ENCODE results near the gene ARNT2.

The ARNT2 gene

GRCh38 chr15:80442728-80443403 is 38.7 kb downstream of the ARNT2 start:
- no peak for DNase-seq

- DNase-seq, result no peak
Observed at GRCh38 chr15:80444680-80445251, 40.6 kb downstream of the ARNT2 start.

- DNase-seq, result no peak
Observed at GRCh38 chr15:80445300-80446041, 41.3 kb downstream of the ARNT2 start.

- peak; percentile 6 to 39 for DNase-seq
Observed at GRCh38 chr15:80447077-80447476, 42.9 kb downstream of the ARNT2 start.

DNA sequence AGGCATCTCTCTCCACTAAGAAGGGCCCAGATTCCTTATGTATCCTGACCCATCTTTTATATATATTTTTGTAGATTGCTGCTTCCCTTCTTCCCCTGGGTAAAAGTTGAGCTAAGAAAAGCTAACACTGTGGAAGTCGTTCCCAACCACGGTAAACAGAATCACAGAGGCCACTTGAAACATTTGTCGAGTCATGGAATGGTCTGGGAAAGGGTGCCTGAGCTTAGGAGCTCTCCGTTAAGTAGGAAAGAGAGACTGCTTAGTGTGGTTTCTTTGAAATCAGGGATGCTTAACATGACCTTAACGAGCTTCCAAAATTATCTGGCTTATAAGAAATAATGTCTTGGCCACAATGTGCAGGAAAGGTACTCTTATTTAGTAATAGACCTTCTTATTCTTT is 45.6 kb downstream of the ARNT2 start:
- no peak for DNase-seq

- DNase-seq, result no peak
Observed at GRCh38 chr15:80450811-80451321, 46.7 kb downstream of the ARNT2 start.

DNA sequence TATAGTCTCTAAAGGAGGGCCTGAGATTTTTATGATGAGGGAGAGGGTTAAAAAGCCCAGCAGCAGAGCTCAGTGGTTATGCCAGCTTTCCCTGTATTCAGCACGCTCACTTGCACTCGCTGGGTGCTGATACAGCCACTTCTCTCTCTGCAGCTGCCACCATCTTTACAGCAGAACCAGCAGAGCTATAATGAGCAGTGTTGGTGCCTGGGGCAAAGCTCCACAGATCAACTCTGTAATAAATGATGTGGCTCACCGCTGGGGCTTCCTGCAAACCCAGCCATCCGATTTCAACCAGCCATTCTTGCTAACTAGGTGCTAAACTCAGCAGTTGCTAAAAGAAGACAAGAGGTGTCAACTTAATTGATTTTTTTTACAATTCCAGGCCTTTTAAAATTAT is 48.0 kb downstream of the ARNT2 start:
- peak; percentile 32 to 73 for DNase-seq

DNA sequence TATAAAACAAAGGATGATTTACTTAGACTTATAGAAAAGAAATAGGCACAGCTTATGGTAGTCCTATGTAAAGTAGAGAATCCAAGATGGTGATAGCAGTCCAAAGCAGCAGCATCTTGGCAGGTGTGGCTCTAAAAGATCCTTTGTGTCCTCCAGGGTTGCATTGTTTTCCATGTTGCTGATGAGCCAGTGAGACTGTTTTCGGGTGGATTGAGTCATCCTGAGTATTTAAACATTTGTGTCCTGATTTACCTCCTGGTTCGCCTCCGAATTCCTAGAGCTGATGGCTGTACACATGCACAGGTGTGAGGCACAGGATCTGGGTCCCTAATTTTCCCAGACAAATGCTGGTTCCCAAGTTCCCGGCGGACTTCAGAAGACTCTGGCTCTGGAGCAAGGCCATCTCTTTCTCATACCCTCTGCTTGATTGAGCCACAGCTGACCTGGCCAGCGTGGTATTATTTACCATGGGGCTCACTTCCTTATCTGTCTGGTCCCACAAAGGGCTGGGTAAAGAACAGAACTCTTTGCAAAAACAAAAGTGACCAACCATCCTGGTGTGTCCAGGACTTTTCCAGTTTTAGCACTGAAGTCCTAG is 51.0 kb downstream of the ARNT2 start:
- DNase-seq, result no peak

DNA sequence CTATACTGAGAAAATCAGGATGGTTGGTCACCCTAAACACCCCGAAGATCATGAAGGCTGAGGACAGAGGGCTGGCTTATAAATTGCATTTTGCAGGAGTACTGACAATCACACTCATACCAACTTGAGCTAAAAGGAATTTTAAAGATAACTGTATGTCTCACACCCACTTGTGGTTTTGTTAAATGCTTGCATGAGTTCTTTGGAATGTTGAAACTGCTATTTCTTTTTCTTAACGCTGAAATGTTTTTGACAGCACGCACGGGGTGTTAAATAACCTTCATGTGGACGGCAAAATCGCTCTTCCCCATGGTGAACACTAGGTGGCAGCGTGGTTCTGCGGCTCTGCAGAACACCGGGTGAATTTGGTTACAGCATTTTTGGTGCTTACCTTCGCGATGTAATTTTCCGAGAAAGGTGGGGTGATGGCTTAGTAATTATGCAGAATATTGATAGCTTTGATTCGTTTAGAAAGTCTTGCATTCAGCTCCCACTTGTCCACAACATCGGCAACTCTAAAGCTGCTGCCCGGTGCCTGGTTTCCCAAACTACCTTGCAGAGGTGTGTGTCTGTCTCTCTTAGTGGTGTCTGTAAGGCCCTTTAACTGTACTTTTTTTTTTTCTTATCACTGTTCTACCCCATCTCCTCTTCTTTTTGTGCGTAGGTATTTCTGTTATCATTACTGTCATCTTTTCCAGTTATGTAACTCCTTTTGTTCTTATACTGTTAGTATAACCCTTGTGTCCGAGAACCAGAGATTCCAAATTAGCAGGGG is 51.7 kb downstream of the ARNT2 start:
- DNase-seq, result peak; percentile 59 to 61

DNA sequence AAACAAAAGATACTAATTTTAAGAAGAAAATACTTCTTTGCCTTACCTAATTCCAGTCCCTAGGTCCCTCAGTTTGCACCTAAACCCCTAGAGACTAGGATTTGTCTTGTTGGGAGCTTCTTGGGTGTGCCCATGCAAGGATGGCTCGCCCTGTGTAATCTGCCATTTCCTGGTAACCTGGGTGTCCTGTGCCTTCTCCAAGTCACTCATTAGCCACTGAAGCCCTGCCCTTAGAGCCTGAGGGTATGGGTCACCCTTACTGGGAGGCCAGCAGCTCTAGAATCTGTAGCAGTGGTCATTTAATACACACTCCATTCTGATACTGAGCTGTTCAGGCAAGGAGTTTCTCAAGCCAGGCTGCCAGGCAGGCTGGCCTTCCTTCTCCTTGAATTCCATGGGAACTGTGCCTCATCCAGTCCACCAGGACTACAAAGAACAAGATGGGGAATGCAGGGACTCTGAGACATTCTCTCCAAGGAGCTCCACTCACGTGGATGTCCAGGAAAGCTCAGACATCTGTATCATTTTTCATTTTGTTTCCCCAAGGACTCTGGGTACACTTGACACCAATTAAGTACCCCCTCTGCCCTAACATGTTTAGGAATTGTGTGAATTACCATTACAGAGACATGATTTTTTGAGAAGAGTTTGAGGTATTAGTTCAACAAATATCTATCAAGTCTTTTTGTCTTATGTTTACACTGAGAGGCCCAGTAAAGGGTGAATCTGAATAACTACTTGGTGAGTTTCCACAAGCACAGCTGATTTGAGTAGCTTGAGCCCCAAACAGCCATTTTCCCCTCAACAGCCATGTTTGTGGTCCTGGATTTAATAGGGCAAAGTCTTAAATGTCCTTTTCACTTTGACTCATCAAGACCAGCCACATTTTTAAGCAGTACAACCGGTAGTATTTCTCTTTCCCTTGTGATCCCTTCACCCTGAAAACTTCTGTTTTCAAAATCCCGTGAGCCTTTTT is 52.6 kb downstream of the ARNT2 start:
- DNase-seq, result no peak

DNA sequence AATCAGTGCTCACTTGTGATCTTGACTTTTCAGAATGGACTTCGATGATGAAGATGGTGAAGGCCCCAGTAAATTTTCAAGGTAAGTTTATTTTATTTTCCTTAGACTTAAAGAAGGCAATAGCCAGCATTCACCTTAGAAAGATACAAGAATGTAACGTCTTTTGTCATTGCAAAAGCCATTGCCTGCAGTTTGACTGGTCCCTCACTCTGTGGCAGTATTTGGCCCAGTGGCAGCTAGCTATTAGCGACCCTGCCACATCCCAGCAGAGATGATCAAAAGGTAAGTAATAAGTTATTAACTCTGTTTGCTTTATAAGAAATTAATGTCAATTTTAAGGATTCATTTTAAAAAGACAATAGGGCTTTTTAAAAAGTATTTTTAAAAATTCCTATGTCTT is 53.7 kb downstream of the ARNT2 start:
- DNase-seq, result no peak

DNA sequence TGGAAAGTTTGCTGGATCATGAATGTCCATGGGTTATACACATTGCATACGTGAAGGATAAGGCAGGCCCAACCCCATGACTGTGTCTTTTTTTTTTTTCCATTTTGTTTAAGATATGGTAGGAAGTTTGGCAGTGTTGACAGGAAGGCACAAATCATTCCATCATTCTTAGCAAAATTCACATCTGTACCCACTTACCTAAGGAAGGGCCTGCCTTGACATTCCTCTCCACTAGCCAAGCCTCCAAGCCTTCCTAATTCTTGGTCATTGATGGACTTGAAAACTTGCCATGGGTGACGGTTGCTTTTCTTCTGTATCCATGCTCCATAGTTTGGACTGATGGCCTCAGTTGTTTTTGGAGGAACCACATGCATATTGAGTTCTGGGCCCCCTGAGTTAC is 54.4 kb downstream of the ARNT2 start:
- no peak for DNase-seq

DNA sequence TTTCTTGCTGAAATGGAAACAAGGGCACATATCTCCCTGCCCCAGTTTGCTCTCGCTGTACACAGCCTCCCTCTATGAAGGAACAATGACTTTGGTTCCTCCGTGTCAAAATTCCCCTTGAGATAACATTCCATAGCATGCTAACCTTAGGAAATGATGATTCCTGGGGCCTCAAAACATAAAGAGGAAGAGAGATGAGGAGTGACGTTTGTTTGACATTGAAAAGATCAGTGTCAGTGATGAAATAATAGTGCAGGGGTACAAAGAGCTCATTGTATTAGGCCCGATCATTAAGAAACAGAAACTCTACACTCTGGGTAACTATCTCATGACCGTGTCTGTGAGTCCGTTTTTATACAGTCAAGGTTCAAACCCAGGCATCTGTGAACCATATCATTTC is 55.2 kb downstream of the ARNT2 start:
- no peak for DNase-seq

DNA sequence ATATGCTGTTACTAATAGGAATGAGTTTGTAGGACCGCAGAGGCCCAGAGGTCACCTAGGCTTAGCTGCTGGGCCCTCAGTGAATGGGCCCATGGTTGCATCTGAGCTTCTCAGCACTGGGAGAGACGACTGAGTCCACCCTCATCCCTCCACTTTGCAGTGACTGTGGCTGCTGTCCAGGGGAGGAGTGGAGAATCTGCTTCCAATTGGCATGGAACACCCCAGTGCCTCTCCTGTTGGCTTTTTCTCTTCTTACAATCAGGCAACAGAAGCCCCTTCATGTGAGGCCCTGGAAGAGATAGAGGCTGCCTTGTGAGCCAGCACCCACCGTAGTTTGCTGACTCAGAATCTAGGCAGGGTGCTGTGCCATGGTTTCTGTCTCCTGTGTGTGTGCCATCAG is 55.6 kb downstream of the ARNT2 start:
- no peak for DNase-seq

DNA sequence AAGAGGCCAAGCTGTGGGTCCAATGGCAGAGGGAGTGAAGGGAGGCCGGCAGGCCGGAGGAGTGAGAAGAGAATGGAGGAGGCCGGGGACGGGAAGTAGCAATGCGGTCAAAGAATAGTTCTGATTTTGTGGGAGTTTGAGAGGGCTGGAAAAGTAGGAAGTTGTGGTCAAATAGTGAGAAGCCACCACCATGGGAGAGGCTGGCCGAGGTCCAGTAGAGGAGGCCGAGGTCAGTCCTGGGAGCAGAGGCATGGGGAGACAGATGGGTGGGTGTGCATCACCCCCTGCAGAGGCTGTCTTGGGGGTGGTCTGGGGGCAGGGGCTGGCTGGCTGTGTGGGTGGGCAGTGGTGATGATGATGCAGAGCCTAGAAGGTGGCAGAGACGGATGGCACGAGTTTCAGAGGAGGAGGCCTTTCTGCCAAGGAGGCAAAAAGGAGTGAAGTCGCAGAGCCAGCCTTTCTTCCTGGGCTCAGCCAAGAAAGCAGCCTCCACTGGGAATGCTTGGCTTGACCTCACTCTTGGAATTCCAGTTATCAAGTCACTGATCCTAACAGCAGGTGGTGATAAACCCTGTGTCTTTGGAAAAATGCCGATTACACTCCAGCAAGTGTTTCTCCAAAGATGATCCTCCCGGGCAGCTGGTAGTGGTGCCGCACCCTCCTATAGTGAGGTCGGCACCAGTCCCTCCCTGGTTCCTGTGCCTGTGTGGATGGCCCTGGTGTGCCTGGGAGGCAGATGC is 57.3 kb downstream of the ARNT2 start:
- DNase-seq, result no peak

- no peak for DNase-seq
Observed at GRCh38 chr15:80462111-80462510, 57.9 kb downstream of the ARNT2 start.

GRCh38 chr15:80462836-80463512 is 58.8 kb downstream of the ARNT2 start:
- no peak for DNase-seq

- no peak for DNase-seq
Observed at GRCh38 chr15:80464951-80465625, 60.9 kb downstream of the ARNT2 start.

DNA sequence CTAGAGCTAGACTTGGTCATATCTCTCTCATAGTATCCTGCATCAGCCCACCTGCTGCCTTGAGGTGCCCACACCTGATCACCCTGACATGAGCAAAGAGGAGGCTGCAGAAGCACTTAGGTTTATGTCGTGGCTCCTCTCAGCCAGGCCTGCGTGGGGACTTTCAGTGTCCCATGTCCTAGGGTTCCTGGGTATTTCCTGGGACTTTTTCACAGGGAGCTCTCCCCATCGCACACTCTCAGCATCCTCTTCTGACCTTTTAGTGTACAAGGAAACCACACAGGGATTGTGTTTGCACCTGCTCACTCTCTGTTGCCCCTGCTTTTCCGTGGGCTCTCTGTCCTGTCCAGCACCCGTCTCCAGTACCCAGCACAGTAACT is 61.4 kb downstream of the ARNT2 start:
- no peak for DNase-seq

DNA sequence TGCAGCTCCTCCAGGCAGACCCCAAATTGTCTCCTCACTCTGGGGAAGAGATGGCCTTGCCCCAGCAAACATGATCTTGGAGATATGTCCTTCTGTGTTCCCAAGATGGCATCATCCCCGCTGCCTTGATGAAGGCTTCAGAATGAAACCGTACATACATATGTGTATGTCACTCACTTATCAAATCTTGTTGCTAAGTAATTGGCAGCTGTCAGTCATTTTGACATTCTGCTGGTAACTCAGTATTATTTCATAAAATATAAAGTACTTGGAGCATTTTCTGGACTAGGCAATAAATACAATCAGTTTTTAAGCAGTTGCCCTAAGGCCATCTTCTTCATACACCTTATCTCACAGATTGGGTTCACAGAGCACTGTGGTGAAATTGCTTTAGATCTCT is 62.4 kb downstream of the ARNT2 start:
- no peak for DNase-seq
